Ovary (tissue), 9 donors: ENCODE measurements around the gene OVCH2. TPM values are rescaled to one million over a fixed set of nuclear protein-coding genes. Genes with fewer than 3 reads are reported as not detected.

ENCODE experiments used
- DNase-seq, 5 donors: peaks; one replicate each; pipeline ENCODE4 v3.0.0-alpha.2; 2019 to 2020
- H3K27ac ChIP-seq, 2 donors: fragments of 200-600 bp; one replicate each; pipeline versions ENCODE4 v1.5.1 to v1.8.0; 2019 to 2022
- H3K27me3 ChIP-seq: fragments of 200-600 bp; one replicate; pipeline ENCODE4 v1.8.0; 2022
- H3K36me3 ChIP-seq: fragments of 200-600 bp; sonication (generic); one replicate; pipeline ENCODE4 v1.5.1; 2019
- H3K4me1 ChIP-seq: one replicate; pipeline ENCODE4 v1.8.1; 2013; ENCODE audit warnings: mild to moderate bottlenecking, moderate library complexity; ENCODE audit not compliant: insufficient read depth
- H3K4me3 ChIP-seq: fragments of 200-600 bp; sonication (generic); one replicate; pipeline ENCODE4 v1.5.1; 2017
- H3K9me3 ChIP-seq, 2 donors: fragments of 200-600 bp in 1 of 2; sonication (generic) in 1 of 2; one replicate each; pipeline versions ENCODE4 v1.5.1 to v1.8.1; 2013 to 2019; ENCODE audit warnings: mild to moderate bottlenecking in 1 of 2, moderate library complexity in 1 of 2
- CTCF ChIP-seq, 3 donors: fragments of 450-650 bp in 2 of 3; fragments of 200-600 bp in 1 of 3; IDR thresholded peaks; one replicate each; pipeline versions ENCODE4 v1.5.1 to v1.8.0; 2016 to 2022; ENCODE audit warnings: antibody characterized with exemption in 3 of 3, mild to moderate bottlenecking in 1 of 3
- EP300 ChIP-seq: sonication (generic); formaldehyde crosslinking; IDR thresholded peaks from one replicate; pipeline ENCODE4 v1.6.1; 2017; ENCODE audit warnings: antibody characterized with exemption
- POLR2A ChIP-seq: fragments of 450-650 bp; IDR thresholded peaks from one replicate; pipeline ENCODE4 v1.6.1; 2017; ENCODE audit warnings: antibody characterized with exemption, mild to moderate bottlenecking, moderate library complexity
- WGBS, 3 donors: extraction: QIAGEN DNeasy Blood & Tissue Kit in 1 of 3; methylation state at CpG; one replicate each; pipeline versions ENCODE4 v1.1.5 to v1.1.7; 2013 to 2017; 5-methylcytosine and 5-hydroxymethylcytosine counted together
- intact Hi-C, 4 donors: fragments of 100-400 bp; cut with DNase I; formaldehyde crosslinking; loops; one replicate each; pipeline versions ENCODE4 v1.11.0 to v1.15.1; 2022 to 2023
- polyA plus RNA-seq, 2 donors: library from polyadenylated mRNA; stranded (reverse); fragments of 200-250 nt in 1 of 2; fragments of 350-450 nt in 1 of 2; fragmentation: Illumina TruSeq in 1 of 2; extraction: RNeasy Lipid Tissue Mini Kit (QIAGEN cat#74804) in 1 of 2; gene quantifications; one replicate each; pipeline ENCODE4 v1.2.3, GENCODE V29; 2013 to 2014
- total RNA-seq, 7 donors: library from RNA; depleted of rRNA in 2 of 7; stranded (reverse); fragments of >200 nt in 2 of 7; fragmentation: NEBNext Ultra II Directional in 3 of 7; extraction: Animal tissue kit (Norgen Biotek cat#: 25700) in 3 of 7; gene quantifications; one replicate each; pipeline versions ENCODE4 v1.1.0 to v1.2.4, GENCODE V29; 2016 to 2023
- donor health status: DM: no; HTN: no; CAD: no; lungs with moderate emphysema.
- donor health status: DM: no; HTN: no; CAD: no.
- donor health status: Bipolar disorder and iron deficiency.
- donor health status: DM: yes; HTN: yes; CAD: no.
- donor health status: DM: no; HTN: no; CAD: no.
- donor health status: DM: yes; HTN: yes; CAD: no.

OVCH2 gene
- total and polyA plus RNA-seq, 9 donors: 0.23 to 0.89 TPM; not detected in 7

GRCh38 chr11:7675631-7676030 is 30.6 kb downstream of the OVCH2 start:
- WGBS, 3 donors: 83 to 98% (median 94%) methylated on average over 3 of the region's 3 CpGs
- H3K27ac ChIP-seq: no peak overlapping the region
- intact Hi-C loops: no loop called here
- H3K4me3 ChIP-seq: no peak overlapping the region
- H3K9me3 ChIP-seq: no peaks in the 10 kb centered on the region
- no peaks in the 10 kb centered on the region for H3K36me3 ChIP-seq
- DNase-seq: no peak
- peaks cover 6% of the 10 kb centered on the region for H3K4me1 ChIP-seq
- H3K27me3 ChIP-seq: no peaks in the 10 kb centered on the region
- TF ChIP-seq EP300 (no peak), POLR2A (no peak), CTCF (IDR thresholded peaks at IDR 0.05) (no peak)

GRCh38 chr11:7673724-7674434 is 32.4 kb downstream of the OVCH2 start:
- H3K4me1 ChIP-seq: peaks cover 6% of the 10 kb centered on the region

GRCh38 chr11:7672960-7673723 is 33.1 kb downstream of the OVCH2 start, which contains the start of gene CYB5R2:
CYB5R2 (minus strand) TSS chr11:7673500; CDS start chr11:7672825, 675 bp downstream.
- H3K27ac ChIP-seq: peak within 1 kb of the TSS; percentile 63 to 75
- peak within 1 kb of the TSS; percentile 59 for H3K4me3 ChIP-seq
- no peaks in the 10 kb centered on the region for H3K27me3 ChIP-seq
- intact Hi-C loops: no loop called here
- WGBS, 3 donors: 8 to 15% (median 10%) methylated on average over 24 to 40 of the region's 40 CpGs
- no peaks in the 10 kb centered on the region for H3K9me3 ChIP-seq
- H3K36me3 ChIP-seq: no peaks in the 10 kb centered on the region
- TF ChIP-seq POLR2A: peak; percentile 38
- TF ChIP-seq CTCF (IDR thresholded peaks at IDR 0.05): no peak
- no peak for TF ChIP-seq EP300
- DNase-seq: peak; percentile 81 to 90 (median 85)
- H3K4me1 ChIP-seq: peaks cover 6% of the 10 kb centered on the region

More at GRCh38 chr11:7673724-7674434, 32.4 kb downstream of the OVCH2 start:
- Histone ChIP-seq H3K36me3 (no peaks in the 10 kb centered on the region), H3K9me3 (no peaks in the 10 kb centered on the region), H3K27me3 (no peaks in the 10 kb centered on the region), H3K4me3 (peak overlapping the region; percentile 59), H3K27ac (peak overlapping the region; percentile 63 to 75)
- TF ChIP-seq POLR2A: no peak
- DNase-seq: peak; percentile 49 to 75 (median 57)
- 2 to 3% (median 3%) methylated on average over 58 to 72 of the region's 72 CpGs for WGBS, 3 donors
- intact Hi-C loops: no loop called here

GRCh38 chr11:7672276-7672959 is 33.9 kb downstream of the OVCH2 start:
- intact Hi-C loops: no loop called here
- H3K36me3 ChIP-seq: no peaks in the 10 kb centered on the region
- H3K27ac ChIP-seq: peak overlapping the region; percentile 63 to 75
- TF ChIP-seq POLR2A (no peak), EP300 (no peak), CTCF (IDR thresholded peaks at IDR 0.05) (no peak)
- H3K27me3 ChIP-seq: no peaks in the 10 kb centered on the region
- 86 to 92% (median 92%) methylated on average over 16 of the region's 16 CpGs for WGBS, 3 donors
- no peaks in the 10 kb centered on the region for H3K9me3 ChIP-seq
- H3K4me1 ChIP-seq: peaks cover 6% of the 10 kb centered on the region
- DNase-seq: peak in 2 of 5 donors; percentile 41 to 42
- no peak overlapping the region for H3K4me3 ChIP-seq
